ENCODE measurements around the gene CLEC20A.

DNA sequence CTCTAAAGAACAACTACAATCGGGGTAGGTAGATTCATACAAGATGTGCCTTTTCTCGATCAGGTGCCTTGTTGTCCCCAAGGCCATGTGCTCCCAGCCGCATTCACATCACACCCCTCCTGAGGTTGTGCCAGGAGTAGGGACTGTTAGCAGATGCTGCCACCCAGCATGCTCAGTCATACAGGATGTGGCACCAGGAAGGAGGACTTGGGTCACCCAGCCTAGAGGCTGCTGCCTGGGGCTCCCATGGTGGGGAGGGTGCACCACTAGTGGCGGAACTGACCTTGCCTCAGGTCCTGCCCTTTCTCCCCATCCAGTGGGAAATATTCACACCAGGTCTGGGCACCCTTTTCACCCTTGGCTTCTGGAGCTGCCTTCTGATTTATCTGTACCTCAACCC is 24.5 kb upstream of the CLEC20A start:
- TF ChIP-seq, protein P1, sequence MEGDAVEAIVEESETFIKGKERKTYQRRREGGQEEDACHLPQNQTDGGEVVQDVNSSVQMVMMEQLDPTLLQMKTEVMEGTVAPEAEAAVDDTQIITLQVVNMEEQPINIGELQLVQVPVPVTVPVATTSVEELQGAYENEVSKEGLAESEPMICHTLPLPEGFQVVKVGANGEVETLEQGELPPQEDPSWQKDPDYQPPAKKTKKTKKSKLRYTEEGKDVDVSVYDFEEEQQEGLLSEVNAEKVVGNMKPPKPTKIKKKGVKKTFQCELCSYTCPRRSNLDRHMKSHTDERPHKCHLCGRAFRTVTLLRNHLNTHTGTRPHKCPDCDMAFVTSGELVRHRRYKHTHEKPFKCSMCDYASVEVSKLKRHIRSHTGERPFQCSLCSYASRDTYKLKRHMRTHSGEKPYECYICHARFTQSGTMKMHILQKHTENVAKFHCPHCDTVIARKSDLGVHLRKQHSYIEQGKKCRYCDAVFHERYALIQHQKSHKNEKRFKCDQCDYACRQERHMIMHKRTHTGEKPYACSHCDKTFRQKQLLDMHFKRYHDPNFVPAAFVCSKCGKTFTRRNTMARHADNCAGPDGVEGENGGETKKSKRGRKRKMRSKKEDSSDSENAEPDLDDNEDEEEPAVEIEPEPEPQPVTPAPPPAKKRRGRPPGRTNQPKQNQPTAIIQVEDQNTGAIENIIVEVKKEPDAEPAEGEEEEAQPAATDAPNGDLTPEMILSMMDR (conservative IDR thresholded peaks at IDR 0.05; ENCODE audit: low read length): no peak
- TF ChIP-seq EZH2phosphoT487 (IDR thresholded peaks at IDR 0.05; ENCODE audit: borderline replicate concordance): no peak
